Stimulated activated naive B cell treated with anti-CD40 and anti-IgM and Interleukin-4, amounts not matched to agents 10 μg/mL and 1 μg/mL and 100 μg/mL, for 72 hours (primary cell): Measurements from ENCODE around the gene PDCL2.
"Not testable (repeated sequence)": the region's sequence is repeated elsewhere in the genome, so short reads cannot be mapped to it uniquely, and the experiment has no call there.

Experiments used
- ATAC-seq, 2 donors: fragments of 150-1000 bp; cut with Tn5 transposase; replicated peaks; 2 replicates each; pipeline ENCODE4 v1.10.0; 2021; ENCODE audit warnings: moderate library complexity in 1 of 2
- DNase-seq: peaks from one replicate; pipeline ENCODE4 v3.0.0; 2021
- H3K27ac Mint-ChIP-seq: one replicate; pipeline ENCODE4 v1.8.0; 2022; ENCODE audit warnings: mild to moderate bottlenecking, mixed read lengths
- H3K27me3 Mint-ChIP-seq, 2 donors: one replicate each; pipeline ENCODE4 v1.8.0; 2022; ENCODE audit warnings: mixed read lengths in 2 of 2
- H3K36me3 Mint-ChIP-seq, 2 donors: one replicate each; pipeline ENCODE4 v1.8.0; 2022; ENCODE audit warnings: mixed read lengths in 2 of 2, mild to moderate bottlenecking in 1 of 2
- H3K4me1 Mint-ChIP-seq, 2 donors: one replicate each; pipeline ENCODE4 v1.8.0; 2022; ENCODE audit warnings: mixed read lengths in 2 of 2, mild to moderate bottlenecking in 1 of 2
- H3K4me3 Mint-ChIP-seq, 2 donors: one replicate each; pipeline ENCODE4 v1.8.0; 2022; ENCODE audit warnings: mild to moderate bottlenecking in 2 of 2, mixed read lengths in 2 of 2, moderate library complexity in 1 of 2
- H3K9me3 Mint-ChIP-seq, 2 donors: one replicate each; pipeline ENCODE4 v1.8.0; 2022; ENCODE audit warnings: mixed read lengths in 2 of 2, mild to moderate bottlenecking in 1 of 2

Gene PDCL2

GRCh38 chr4:55612341-55612740, 20.3 kb upstream of the PDCL2 start:
- Mint-ChIP-seq H3K27me3 (peaks cover 0 to 7% of the 10 kb centered on the region in 2 donors), H3K4me3 (no peak overlapping the region), H3K9me3 (no peaks in the 10 kb centered on the region), H3K27ac (no peak overlapping the region), H3K4me1 (peaks cover 2 to 3% of the 10 kb centered on the region in 2 donors), H3K36me3 (no peaks in the 10 kb centered on the region)
- ATAC-seq (no peak), DNase-seq (no peak)

DNA sequence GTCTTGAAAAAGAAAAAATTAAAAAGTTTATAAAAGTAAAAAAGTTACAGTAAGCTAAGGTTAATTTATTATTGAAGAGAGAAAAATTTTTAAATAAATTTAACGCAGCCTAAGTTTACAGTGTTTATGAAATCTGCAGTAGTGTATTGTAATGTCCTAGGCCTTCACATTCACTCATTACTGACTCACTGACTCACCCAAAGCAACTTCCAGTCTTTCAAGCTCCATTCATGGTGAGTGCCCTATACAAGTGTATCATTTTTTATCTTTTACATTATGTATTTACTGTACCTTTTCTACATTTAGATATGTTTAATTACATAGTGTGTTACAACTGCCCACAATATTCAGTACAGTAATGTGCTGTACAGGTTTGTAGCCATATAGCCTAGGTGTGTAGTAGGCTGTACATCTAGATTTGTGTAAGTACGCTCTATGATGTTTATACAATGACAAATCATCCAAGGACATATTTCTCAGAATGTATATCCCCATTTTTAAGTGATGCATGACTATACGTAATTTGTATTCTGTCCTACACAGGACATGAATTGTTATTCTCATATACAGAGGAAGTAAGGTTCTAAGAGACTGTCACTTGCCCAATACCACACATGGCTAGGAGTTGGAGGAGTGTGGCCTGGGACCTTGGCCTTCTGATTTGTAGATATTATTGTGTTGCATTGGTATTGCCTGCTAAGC, 19.5 kb upstream of the PDCL2 start:
- no peak overlapping the region for H3K4me3 Mint-ChIP-seq

GRCh38 chr4:55610381-55610780, 18.3 kb upstream of the PDCL2 start:
- no peaks in the 10 kb centered on the region for H3K27me3 Mint-ChIP-seq
- no peak overlapping the region for H3K4me3 Mint-ChIP-seq
- no peaks in the 10 kb centered on the region for H3K9me3 Mint-ChIP-seq
- ATAC-seq (no peak), DNase-seq (no peak)
- H3K36me3 Mint-ChIP-seq, result no peaks in the 10 kb centered on the region
- no peaks in the 10 kb centered on the region for H3K4me1 Mint-ChIP-seq
- H3K27ac Mint-ChIP-seq, result no peak overlapping the region

More for the DNA sequence above, 19.5 kb upstream of the PDCL2 start:
- ATAC-seq (no peak), DNase-seq (no peak)
- peaks cover 0 to 7% of the 10 kb centered on the region in 2 donors for H3K27me3 Mint-ChIP-seq
- no peaks in the 10 kb centered on the region for H3K36me3 Mint-ChIP-seq
- no peak overlapping the region for H3K27ac Mint-ChIP-seq
- no peaks in the 10 kb centered on the region for H3K9me3 Mint-ChIP-seq
- H3K4me1 Mint-ChIP-seq, result no peaks in the 10 kb centered on the region

- Mint-ChIP-seq H3K9me3 (no peaks in the 10 kb centered on the region), H3K27ac (no peak overlapping the region), H3K4me3 (no peak overlapping the region), H3K4me1 (no peaks in the 10 kb centered on the region), H3K36me3 (no peaks in the 10 kb centered on the region), H3K27me3 (no peaks in the 10 kb centered on the region)
- no peak for ATAC-seq
- no peak for DNase-seq
Observed at GRCh38 chr4:55609393-55609866, 17.4 kb upstream of the PDCL2 start.

GRCh38 chr4:55608591-55608990, 16.5 kb upstream of the PDCL2 start:
- no peak for ATAC-seq
- no peaks in the 10 kb centered on the region for H3K27me3 Mint-ChIP-seq
- no peak for DNase-seq
- no peak overlapping the region for H3K27ac Mint-ChIP-seq
- H3K4me3 Mint-ChIP-seq, result no peak overlapping the region
- H3K9me3 Mint-ChIP-seq, result no peaks in the 10 kb centered on the region
- H3K4me1 Mint-ChIP-seq, result no peaks in the 10 kb centered on the region
- H3K36me3 Mint-ChIP-seq, result no peaks in the 10 kb centered on the region

DNA sequence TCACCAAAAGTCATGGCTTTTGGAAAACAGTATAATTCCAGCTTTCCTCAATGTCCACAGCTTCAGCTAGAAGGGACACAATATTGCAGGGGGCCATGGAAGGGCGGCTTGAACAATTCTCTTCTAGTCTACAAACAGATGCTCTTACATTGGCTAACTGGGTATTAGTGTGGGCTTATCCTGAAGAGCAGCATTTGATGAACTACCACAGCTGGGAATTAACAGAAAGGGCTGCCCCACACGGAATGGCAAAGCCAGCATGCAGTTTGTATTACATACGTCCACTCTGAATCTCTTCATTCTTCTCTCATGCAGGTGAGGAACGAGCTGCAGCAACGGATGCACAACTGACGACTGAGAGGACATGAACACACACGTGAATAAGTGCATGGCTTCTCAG, 13.0 kb upstream of the PDCL2 start:
- Mint-ChIP-seq H3K4me1 (no peaks in the 10 kb centered on the region), H3K36me3 (no peaks in the 10 kb centered on the region), H3K4me3 (no peak overlapping the region), H3K27ac (no peak overlapping the region), H3K27me3 (no peaks in the 10 kb centered on the region), H3K9me3 (no peaks in the 10 kb centered on the region)
- DNase-seq (no peak), ATAC-seq (no peak)

DNA sequence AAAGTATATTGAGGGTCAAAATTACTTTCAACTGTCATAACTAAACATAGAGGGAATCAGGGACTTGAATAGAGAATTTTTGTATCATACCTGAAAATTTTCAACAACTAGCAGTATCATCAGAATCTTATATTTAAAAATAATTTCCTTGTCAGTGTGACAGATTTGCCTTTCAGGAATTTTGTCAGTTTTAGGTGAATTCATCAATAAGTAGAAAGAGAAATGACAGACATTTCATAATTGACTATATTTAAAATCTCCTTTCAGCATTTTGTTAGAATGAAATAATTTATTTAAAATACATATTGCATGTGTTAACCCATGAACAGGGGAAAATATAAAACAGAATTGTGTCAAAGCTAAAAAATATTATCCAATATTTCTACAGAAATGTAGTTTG, 8.6 kb upstream of the PDCL2 start:
- Mint-ChIP-seq H3K4me3 (no peak overlapping the region), H3K27ac (no peak overlapping the region), H3K4me1 (no peaks in the 10 kb centered on the region), H3K9me3 (peaks cover 0 to 4% of the 10 kb centered on the region in 2 donors), H3K36me3 (peaks cover 0 to 3% of the 10 kb centered on the region in 2 donors), H3K27me3 (peaks cover 4 to 6% of the 10 kb centered on the region in 2 donors)
- DNase-seq, result no peak
- ATAC-seq, result no peak

DNA sequence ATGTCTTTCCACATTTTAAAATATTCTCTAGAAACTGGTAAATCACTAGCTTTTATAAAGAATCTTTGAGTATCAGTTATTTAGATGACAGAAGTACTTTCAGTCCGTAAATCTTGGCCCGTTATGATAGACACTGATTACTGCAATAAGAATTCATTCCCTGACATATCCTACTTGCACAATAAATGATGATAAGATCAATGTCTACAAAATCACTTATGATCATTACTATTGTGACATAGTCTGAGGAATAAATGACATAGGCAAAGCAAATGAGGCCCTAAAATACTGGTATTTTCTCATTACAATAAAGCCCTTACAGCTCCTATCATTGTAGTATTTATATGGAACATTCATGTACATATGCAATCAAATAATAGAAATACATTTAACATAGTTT, 6.6 kb upstream of the PDCL2 start:
- Mint-ChIP-seq H3K4me3 (no peak overlapping the region), H3K36me3 (peaks cover 0 to 3% of the 10 kb centered on the region in 2 donors), H3K4me1 (no peaks in the 10 kb centered on the region), H3K9me3 (peaks cover 0 to 4% of the 10 kb centered on the region in 2 donors), H3K27me3 (peaks cover 4 to 6% of the 10 kb centered on the region in 2 donors), H3K27ac (no peak overlapping the region)
- DNase-seq, result no peak
- ATAC-seq, result no peak

GRCh38 chr4:55588160-55588559, 3.9 kb downstream of the PDCL2 start:
- Mint-ChIP-seq H3K36me3 (peaks cover 2 to 9% of the 10 kb centered on the region in 2 donors), H3K4me3 (no peak overlapping the region), H3K9me3 (peaks cover 11 to 13% of the 10 kb centered on the region in 2 donors), H3K27me3 (peaks cover 3 to 7% of the 10 kb centered on the region in 2 donors), H3K27ac (no peak overlapping the region), H3K4me1 (no peaks in the 10 kb centered on the region)
- ATAC-seq, result no peak
- no peak for DNase-seq

- H3K36me3 Mint-ChIP-seq, DNase-seq, H3K27ac Mint-ChIP-seq, H3K4me3 Mint-ChIP-seq, H3K4me1 Mint-ChIP-seq, ATAC-seq: not testable (repeated sequence)
- H3K27me3 Mint-ChIP-seq, result peaks cover 8 to 13% of the 10 kb centered on the region in 2 donors
- peaks cover 5 to 10% of the 10 kb centered on the region in 2 donors for H3K9me3 Mint-ChIP-seq
Observed at GRCh38 chr4:55582773-55583172, 9.3 kb downstream of the PDCL2 start.

GRCh38 chr4:55578341-55579010, 13.6 kb downstream of the PDCL2 start:
- DNase-seq, result no peak
- ATAC-seq, result no peak

DNA sequence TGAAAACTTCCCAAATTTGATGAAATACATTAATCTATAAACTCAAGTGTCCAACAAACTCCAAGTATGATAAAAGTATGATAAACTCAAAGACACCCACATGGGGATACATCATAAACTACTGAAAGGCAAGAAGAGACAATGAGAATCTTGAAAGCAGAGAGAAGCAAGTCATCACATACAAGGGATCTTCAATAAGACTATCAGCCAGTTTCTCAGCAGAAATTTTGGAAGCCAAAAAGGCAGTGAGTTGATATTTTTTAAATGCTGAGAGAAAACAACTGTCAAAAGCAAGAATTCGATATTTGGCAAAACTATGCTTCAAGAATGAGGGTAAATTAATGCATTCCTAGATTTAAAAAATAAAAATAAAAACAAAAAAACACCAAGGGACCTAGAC, 16.5 kb downstream of the PDCL2 start:
- Mint-ChIP-seq H3K9me3 (peaks cover 20 to 27% of the 10 kb centered on the region in 2 donors), H3K27ac (no peak overlapping the region), H3K27me3 (peaks cover 3 to 8% of the 10 kb centered on the region in 2 donors), H3K4me1 (no peaks in the 10 kb centered on the region), H3K4me3 (no peak overlapping the region), H3K36me3 (peaks cover 0 to 10% of the 10 kb centered on the region in 2 donors)
- ATAC-seq (no peak), DNase-seq (no peak)

More at GRCh38 chr4:55578341-55579010, 13.6 kb downstream of the PDCL2 start:
- no peaks in the 10 kb centered on the region for H3K4me1 Mint-ChIP-seq
- peaks cover 22 to 32% of the 10 kb centered on the region in 2 donors for H3K9me3 Mint-ChIP-seq
- H3K27ac Mint-ChIP-seq, result no peak overlapping the region
- no peak overlapping the region for H3K4me3 Mint-ChIP-seq
- H3K27me3 Mint-ChIP-seq, result peaks cover 4 to 9% of the 10 kb centered on the region in 2 donors
- H3K36me3 Mint-ChIP-seq, result peaks cover 0 to 12% of the 10 kb centered on the region in 2 donors

GRCh38 chr4:55574252-55574651, 17.8 kb downstream of the PDCL2 start:
- peaks cover 20 to 27% of the 10 kb centered on the region in 2 donors for H3K9me3 Mint-ChIP-seq
- ATAC-seq (peak; percentile 42 to 57), DNase-seq (no peak)
- peaks cover 3 to 9% of the 10 kb centered on the region in 2 donors for H3K27me3 Mint-ChIP-seq
- no peak overlapping the region for H3K4me3 Mint-ChIP-seq
- H3K4me1 Mint-ChIP-seq, result no peaks in the 10 kb centered on the region
- H3K36me3 Mint-ChIP-seq, result peaks cover 0 to 10% of the 10 kb centered on the region in 2 donors
- no peak overlapping the region for H3K27ac Mint-ChIP-seq

DNA sequence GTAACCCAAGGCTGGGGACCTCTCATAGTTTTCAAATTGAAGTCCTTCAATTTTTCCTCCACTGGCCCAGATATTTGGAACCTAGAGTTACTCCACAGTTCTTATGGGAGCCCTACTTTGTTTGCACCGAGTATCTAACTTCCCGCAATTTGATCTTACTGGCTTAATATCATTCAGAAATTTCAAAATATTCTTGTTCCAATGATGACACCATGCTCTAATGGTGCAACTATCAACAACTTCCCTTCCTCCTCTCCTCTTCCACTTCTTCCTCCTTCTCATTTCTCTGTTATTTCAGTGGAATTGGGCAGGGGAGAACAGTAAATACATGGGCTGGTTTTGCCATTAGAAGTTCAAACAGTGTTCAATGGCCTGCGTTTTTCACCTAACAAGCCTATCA, 20.2 kb downstream of the PDCL2 start:
- Mint-ChIP-seq H3K36me3 (peaks cover 0 to 7% of the 10 kb centered on the region in 2 donors), H3K27me3 (peaks cover 7 to 9% of the 10 kb centered on the region in 2 donors), H3K4me1 (no peaks in the 10 kb centered on the region), H3K27ac (no peak overlapping the region), H3K4me3 (no peak overlapping the region), H3K9me3 (peaks cover 15 to 19% of the 10 kb centered on the region in 2 donors)
- DNase-seq, result no peak
- ATAC-seq, result no peak
